GM23338 (cell line): ENCODE data around the gene DRC7. TPM values are rescaled to one million over a fixed set of nuclear protein-coding genes. Genes with fewer than 3 reads are reported as not detected.
A peak's percentile ranks its signal among the peaks of the same experiment; 100 is the strongest.

Experiments
- ATAC-seq: fragments of 200-7000 bp; cut with Tn5 transposase; 3 replicates; pipeline ENCODE4 v1.9.1; 2020
- DNase-seq: peaks from one replicate; pipeline ENCODE4 v3.0.0-alpha.2; 2015; ENCODE audit warnings: low spot score
- H2AFZ ChIP-seq: fragments of 200-600 bp; sonication (generic); 2 replicates; pipeline ENCODE4 v1.8.0; 2016; ENCODE audit warnings: antibody characterized with exemption, mild to moderate bottlenecking, moderate library complexity
- H3F3A ChIP-seq: fragments of 200-600 bp; sonication (generic); replicated peaks from 2 replicates; pipeline ENCODE4 v1.8.0; 2017; ENCODE audit warnings: antibody characterized with exemption, mixed run types, low read depth
- H3K27ac ChIP-seq: fragments of 200-600 bp; sonication (generic); 2 replicates; pipeline ENCODE4 v1.6.1; 2016; ENCODE audit warnings: low read depth
- H3K27me3 ChIP-seq: fragments of 200-600 bp; sonication (generic); 2 replicates; pipeline ENCODE4 v1.8.0; 2016; ENCODE audit warnings: mild to moderate bottlenecking, mixed run types, moderate library complexity; ENCODE audit not compliant: insufficient read depth
- H3K36me3 ChIP-seq: fragments of 200-600 bp; sonication (generic); 2 replicates; pipeline ENCODE4 v1.8.0; 2016; ENCODE audit warnings: mild to moderate bottlenecking; ENCODE audit not compliant: insufficient read depth
- H3K4me1 ChIP-seq: fragments of 200-600 bp; sonication (generic); 2 replicates; pipeline ENCODE4 v1.8.0; 2016; ENCODE audit warnings: mild to moderate bottlenecking, moderate library complexity; ENCODE audit not compliant: insufficient read depth
- H3K4me2 ChIP-seq: fragments of 200-600 bp; sonication (generic); 2 replicates; pipeline ENCODE4 v1.7.1; 2017; ENCODE audit warnings: mixed run types
- H3K4me3 ChIP-seq: fragments of 200-600 bp; sonication (generic); 2 replicates; pipeline ENCODE4 v1.6.1; 2016; ENCODE audit warnings: mixed run types
- H3K79me2 ChIP-seq: fragments of 200-600 bp; sonication (generic); replicated peaks from 2 replicates; pipeline ENCODE4 v1.8.0; 2017; ENCODE audit warnings: mild to moderate bottlenecking; ENCODE audit not compliant: insufficient read depth
- H3K9me2 ChIP-seq: fragments of 200-600 bp; sonication (generic); 2 replicates; pipeline ENCODE4 v1.8.0; 2017; ENCODE audit not compliant: insufficient read depth
- H4K20me1 ChIP-seq: fragments of 200-600 bp; sonication (generic); replicated peaks from 2 replicates; pipeline ENCODE4 v1.8.0; 2017; ENCODE audit warnings: mild to moderate bottlenecking; ENCODE audit not compliant: insufficient read depth
- H3K27ac Mint-ChIP-seq: 2 replicates; pipeline ENCODE4 v1.8.0; 2020; ENCODE audit warnings: inconsistent platforms, mild to moderate bottlenecking, moderate library complexity, mixed read lengths
- H3K27me3 Mint-ChIP-seq: 3 replicates; pipeline ENCODE4 v1.8.0; 2022; ENCODE audit warnings: low read depth, mild to moderate bottlenecking, moderate library complexity, mixed read lengths, inconsistent platforms; ENCODE audit not compliant: insufficient read depth, poor library complexity
- H3K36me3 Mint-ChIP-seq: 3 replicates; pipeline ENCODE4 v1.8.0; 2021; ENCODE audit warnings: low read depth, mild to moderate bottlenecking, inconsistent platforms, moderate library complexity, mixed read lengths
- H3K4me1 Mint-ChIP-seq: 3 replicates; pipeline ENCODE4 v1.8.0; 2020; ENCODE audit warnings: mild to moderate bottlenecking, inconsistent platforms, mixed read lengths
- H3K4me3 Mint-ChIP-seq: 3 replicates; pipeline ENCODE4 v1.8.0; 2021; ENCODE audit warnings: moderate library complexity, mild to moderate bottlenecking, inconsistent platforms, mixed read lengths
- H3K9me3 Mint-ChIP-seq: 3 replicates; pipeline ENCODE4 v1.8.0; 2020; ENCODE audit warnings: moderate library complexity, mild to moderate bottlenecking, inconsistent platforms, mixed read lengths
- CTCF ChIP-seq, 2 experiments: fragments of 200-600 bp in 1 of 2; sonication (generic) in 1 of 2; conservative IDR thresholded peaks; 2 replicates each; pipeline versions ENCODE4 v1.5.1 to v1.6.1; 2016 to 2017; ENCODE audit warnings: antibody characterized with exemption in 2 of 2, low read depth in 2 of 2, mild to moderate bottlenecking in 2 of 2, moderate library complexity in 1 of 2
- ETS1 ChIP-seq: IDR thresholded peaks from 2 replicates; pipeline ENCODE4 v1.6.1; 2016; ENCODE audit warnings: antibody characterized with exemption
- NANOG ChIP-seq: IDR thresholded peaks from 2 replicates; pipeline ENCODE4 v1.6.1; 2016; ENCODE audit warnings: antibody characterized with exemption, borderline replicate concordance
- REST ChIP-seq: IDR thresholded peaks from one replicate; pipeline ENCODE4 v1.6.1; 2018; ENCODE audit warnings: antibody characterized with exemption; ENCODE audit not compliant: unreplicated experiment
- STAT1 ChIP-seq: IDR thresholded peaks from one replicate; pipeline ENCODE4 v1.6.1; 2016; ENCODE audit warnings: antibody characterized with exemption; ENCODE audit not compliant: unreplicated experiment
- ZNF114 ChIP-seq: fragments of 250-450 bp; sonication (Bioruptor Pico); IDR thresholded peaks from 2 replicates; pipeline ENCODE4 v1.5.0; 2020; ENCODE audit warnings: mild to moderate bottlenecking, moderate library complexity
- ZNF331 ChIP-seq: fragments of 250-450 bp; sonication (Bioruptor Pico); IDR thresholded peaks from 2 replicates; pipeline ENCODE4 v1.5.0; 2020; ENCODE audit warnings: low read depth, mild to moderate bottlenecking, moderate library complexity
- ZNF462 ChIP-seq: fragments of 250-450 bp; sonication (Bioruptor Pico); IDR thresholded peaks from 2 replicates; pipeline ENCODE4 v1.5.0; 2020; ENCODE audit warnings: mild to moderate bottlenecking, moderate library complexity
- polyA plus RNA-seq: library from polyadenylated mRNA; unstranded; fragments of >200 nt; fragmentation: Nextera tagmentation; extraction: Ambion mirVana; gene quantifications from 2 replicates; pipeline ENCODE4 v1.2.1, GENCODE V29; 2016
- total RNA-seq: library from RNA; depleted of rRNA; stranded (reverse); fragments of >200 nt; shearing (Covaris generic); gene quantifications from 2 replicates; pipeline ENCODE4 v1.2.3, GENCODE V29; 2014

The DRC7 gene
- total and polyA plus RNA-seq, 2 experiments from 2014 or later, result not detected

GRCh38 chr16:57720142-57720575, 25.6 kb downstream of the DRC7 start:
- no peaks in the 10 kb centered on the region for H3K9me3 Mint-ChIP-seq
- Histone ChIP-seq H3K36me3 (no peaks in the 10 kb centered on the region), H3K27ac (no peak overlapping the region), H3K9me2 (no peaks in the 10 kb centered on the region), H3K4me3 (no peak overlapping the region), H3K27me3 (no peaks in the 10 kb centered on the region), H3K79me2 (no peaks in the 10 kb centered on the region), H3K4me1 (no peaks in the 10 kb centered on the region), H3F3A (no peaks in the 10 kb centered on the region), H4K20me1 (no peaks in the 10 kb centered on the region), H3K4me2 (no peak overlapping the region), H2AFZ (no peak overlapping the region)
- H3K27ac Mint-ChIP-seq, result no peak overlapping the region
- peaks cover 15% of the 10 kb centered on the region for H3K27me3 Mint-ChIP-seq
- ATAC-seq, result peak; percentile 80
- no peaks in the 10 kb centered on the region for H3K36me3 Mint-ChIP-seq
- H3K4me1 Mint-ChIP-seq, result no peaks in the 10 kb centered on the region
- peak; percentile 62 for DNase-seq
- TF ChIP-seq STAT1, result no peak
- TF ChIP-seq ZNF462 (CRISPR knock-in tag), result no peak
- TF ChIP-seq NANOG, result no peak
- TF ChIP-seq REST, result no peak
- no peak for TF ChIP-seq ZNF114
- no peak for TF ChIP-seq ZNF331 (CRISPR knock-in tag)
- TF ChIP-seq CTCF (conservative IDR thresholded peaks at IDR 0.05; ENCODE audit: low read depth in 2 of 2), result peak; percentile 63 to 80
- no peak for TF ChIP-seq ETS1
- H3K4me3 Mint-ChIP-seq, result no peak overlapping the region
